ENCODE measurements around the gene PDE1A.
A peak's percentile ranks its signal among the peaks of the same experiment; 100 is the strongest.

The PDE1A gene

DNA sequence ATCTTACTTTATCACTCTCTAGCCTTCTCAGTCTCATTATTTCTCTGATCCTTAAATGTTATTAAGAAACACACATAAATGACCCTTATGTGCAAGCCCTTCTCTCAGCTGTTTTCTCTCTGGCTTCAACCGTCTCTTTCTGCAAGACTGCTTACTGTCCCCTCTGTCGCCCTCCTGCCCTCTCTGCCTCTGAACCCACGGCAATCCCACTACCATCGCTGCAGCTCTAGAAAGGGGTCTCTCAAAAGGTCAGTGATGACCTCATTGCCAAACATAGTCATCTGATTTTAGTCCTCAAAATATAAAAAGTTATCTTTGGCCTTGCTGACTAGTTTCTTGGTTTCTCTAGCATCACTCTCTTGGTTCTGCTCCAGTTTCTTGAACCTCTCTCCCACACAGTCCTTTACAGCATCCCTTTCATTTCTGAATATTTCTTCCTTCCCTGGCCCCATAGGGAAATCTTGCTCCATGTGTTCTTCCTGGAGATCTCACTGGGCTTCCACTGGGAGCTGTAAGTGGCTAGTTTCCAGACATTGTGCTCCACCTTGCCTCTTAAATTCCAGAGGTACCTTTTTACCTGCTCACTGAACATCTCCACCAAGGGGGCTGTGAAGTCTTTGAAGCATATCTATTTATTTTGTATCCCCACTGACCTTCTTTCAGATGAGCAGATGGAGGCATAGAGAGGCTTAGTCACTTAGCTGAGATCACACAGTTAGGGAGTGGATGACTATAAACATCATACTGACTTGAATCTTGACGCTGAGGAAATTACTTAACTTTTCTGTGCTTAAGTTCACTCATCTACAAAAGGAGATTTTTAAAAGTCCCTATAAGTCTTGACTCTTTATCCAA is 96.2 kb downstream of the PDE1A start:
- no peak for DNase-seq (ENCODE audit: low read depth)
- in situ Hi-C loops (cut with HindIII; ENCODE audit: low sequenced_read_pairs), result no loop called here
- H3K4me3 ChIP-seq (ENCODE audit: low read depth, low read length), result no peak overlapping the region
- TF ChIP-seq, protein P1, sequence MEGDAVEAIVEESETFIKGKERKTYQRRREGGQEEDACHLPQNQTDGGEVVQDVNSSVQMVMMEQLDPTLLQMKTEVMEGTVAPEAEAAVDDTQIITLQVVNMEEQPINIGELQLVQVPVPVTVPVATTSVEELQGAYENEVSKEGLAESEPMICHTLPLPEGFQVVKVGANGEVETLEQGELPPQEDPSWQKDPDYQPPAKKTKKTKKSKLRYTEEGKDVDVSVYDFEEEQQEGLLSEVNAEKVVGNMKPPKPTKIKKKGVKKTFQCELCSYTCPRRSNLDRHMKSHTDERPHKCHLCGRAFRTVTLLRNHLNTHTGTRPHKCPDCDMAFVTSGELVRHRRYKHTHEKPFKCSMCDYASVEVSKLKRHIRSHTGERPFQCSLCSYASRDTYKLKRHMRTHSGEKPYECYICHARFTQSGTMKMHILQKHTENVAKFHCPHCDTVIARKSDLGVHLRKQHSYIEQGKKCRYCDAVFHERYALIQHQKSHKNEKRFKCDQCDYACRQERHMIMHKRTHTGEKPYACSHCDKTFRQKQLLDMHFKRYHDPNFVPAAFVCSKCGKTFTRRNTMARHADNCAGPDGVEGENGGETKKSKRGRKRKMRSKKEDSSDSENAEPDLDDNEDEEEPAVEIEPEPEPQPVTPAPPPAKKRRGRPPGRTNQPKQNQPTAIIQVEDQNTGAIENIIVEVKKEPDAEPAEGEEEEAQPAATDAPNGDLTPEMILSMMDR (IDR thresholded peaks at IDR 0.05; ENCODE audit: low read depth, low read length, missing control alignments), result no peak

DNA sequence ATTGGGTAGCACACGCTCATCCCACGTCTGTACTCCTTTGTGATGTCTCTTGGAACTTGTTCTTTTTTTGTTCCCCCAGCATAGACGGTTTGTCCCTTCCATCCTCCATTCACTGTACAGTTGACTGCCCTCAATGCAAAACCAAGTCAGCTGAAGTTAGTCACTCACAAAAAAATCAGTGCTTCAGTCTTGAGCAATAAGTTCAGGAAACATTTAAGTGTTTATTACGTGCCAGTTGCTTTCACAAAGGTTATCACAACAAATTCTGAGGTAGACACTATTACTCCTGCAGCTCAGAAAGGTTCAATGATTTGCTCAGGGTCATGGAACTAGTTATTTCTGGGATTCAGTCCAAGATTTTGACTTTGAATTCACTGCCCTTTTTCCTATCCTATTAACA is 102.2 kb downstream of the PDE1A start:
- DNase-seq (ENCODE audit: low read depth), result no peak
- TF ChIP-seq, protein P1 (IDR thresholded peaks at IDR 0.05; ENCODE audit: low read depth, low read length, missing control alignments), result no peak
- H3K4me3 ChIP-seq (ENCODE audit: low read depth, low read length), result no peak overlapping the region
- in situ Hi-C loops (cut with HindIII; ENCODE audit: low sequenced_read_pairs), result loop anchor here (25.0 kb wide), 1 partner anchor 88 kb away; no protein-coding TSS in a partner anchor

DNA sequence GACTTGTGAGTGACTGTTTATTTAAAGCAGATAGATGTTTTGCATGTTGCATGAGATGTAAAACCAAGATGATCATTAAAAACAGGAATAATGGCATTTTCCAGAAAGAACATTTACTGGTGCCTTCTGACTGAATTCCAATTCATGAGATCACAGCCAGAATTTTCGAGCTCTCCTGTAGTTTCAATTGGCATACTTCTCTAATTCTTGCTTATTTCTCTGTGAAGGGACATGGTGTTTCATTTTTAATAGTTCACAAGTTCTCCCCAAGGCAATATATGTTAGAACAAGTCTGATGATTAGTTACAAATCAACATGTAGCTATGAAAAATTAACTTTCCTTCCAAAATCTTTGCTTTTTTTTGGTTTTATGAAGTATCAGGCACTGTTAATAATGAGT is 105.7 kb downstream of the PDE1A start:
- TF ChIP-seq, protein P1 (IDR thresholded peaks at IDR 0.05; ENCODE audit: low read depth, low read length, missing control alignments), result no peak
- no peak for DNase-seq (ENCODE audit: low read depth)
- in situ Hi-C loops (cut with HindIII; ENCODE audit: low sequenced_read_pairs), result loop anchor here (25.0 kb wide), 1 partner anchor 91 kb away; no protein-coding TSS in a partner anchor
- no peak overlapping the region for H3K4me3 ChIP-seq (ENCODE audit: low read depth, low read length)

DNA sequence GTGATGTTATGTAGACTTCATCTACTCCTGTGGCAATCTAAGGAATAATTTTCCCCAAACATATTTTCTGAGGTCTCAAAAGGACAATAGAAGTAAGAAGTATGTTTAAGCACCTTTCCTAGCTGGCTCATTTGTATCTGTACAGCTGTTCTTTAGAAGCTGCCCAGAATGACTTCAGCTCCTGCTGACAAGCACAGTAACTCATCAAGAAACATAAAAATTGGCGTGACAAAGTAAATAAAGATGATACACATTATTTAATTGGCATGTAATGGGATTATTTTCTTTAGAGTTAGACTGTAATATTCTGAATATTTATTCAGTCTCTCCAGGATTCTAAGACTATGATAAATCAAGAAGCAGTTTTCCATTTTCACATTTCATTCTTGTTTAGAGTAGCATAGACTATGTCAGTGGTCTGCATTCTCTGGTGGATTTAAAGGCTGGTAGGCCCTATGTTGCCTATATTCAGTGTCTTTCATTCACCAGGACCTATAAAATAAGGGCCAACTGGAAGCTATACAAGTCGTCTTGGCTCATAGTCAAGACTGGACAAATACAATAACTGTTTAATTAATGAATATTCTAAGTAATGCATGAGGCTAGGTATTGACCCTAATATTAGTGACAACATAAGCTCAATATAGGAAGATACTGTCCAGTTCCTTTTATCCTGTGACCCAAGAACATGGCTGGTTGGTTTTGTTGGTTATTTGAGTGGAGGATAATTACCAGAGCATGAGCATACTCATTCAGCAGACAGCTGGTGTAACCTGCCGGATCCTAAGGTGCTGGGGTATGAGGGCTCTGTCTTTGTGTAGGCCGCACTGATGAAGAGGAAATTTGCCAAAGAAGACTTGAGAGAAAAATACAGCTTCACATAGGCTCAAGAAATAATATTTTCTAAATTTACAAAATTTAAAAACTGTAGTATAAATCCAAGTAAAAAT is 107.0 kb downstream of the PDE1A start:
- no peak overlapping the region for H3K4me3 ChIP-seq (ENCODE audit: low read depth, low read length)
- DNase-seq (ENCODE audit: low read depth), result peak; percentile 52
- in situ Hi-C loops (cut with HindIII; ENCODE audit: low sequenced_read_pairs), result loop anchor here (25.0 kb wide), 1 partner anchor 92 kb away; no protein-coding TSS in a partner anchor
- TF ChIP-seq, protein P1 (IDR thresholded peaks at IDR 0.05; ENCODE audit: low read depth, low read length, missing control alignments), result no peak

DNA sequence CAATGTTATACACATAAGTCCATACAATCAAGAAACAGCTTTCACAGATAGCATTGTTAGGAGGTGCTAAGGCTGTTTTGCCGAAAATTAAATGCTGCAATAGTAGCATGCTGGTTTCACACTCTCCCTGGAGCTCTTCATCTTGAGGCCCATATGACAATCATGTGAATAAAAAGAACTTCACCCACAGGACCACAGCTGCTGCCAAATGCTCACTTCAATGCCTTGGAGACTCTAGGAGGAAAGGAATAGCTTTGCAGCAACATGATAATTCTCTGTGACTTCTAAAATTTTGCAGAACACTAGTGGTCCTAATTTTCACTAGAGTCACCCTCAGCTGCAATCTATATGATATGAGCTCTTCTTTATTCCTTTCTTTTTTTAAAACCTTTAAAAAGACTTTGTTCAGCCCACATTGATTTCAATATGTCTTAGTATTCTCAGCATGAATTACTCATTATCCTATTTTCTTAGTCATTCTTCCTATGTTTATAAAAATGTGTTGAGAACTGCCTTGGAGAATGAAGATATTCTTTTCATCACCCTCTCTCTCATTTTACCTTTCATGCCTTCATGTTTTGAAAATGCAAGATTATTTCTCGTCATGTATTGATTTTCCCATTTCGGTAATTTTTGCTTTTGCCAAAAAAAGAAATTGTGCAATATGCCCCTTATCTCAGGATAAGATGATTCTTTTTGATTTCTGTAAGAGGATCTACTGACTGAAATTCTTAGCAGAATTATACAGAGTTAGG is 108.2 kb downstream of the PDE1A start:
- H3K4me3 ChIP-seq (ENCODE audit: low read depth, low read length), result no peak overlapping the region
- in situ Hi-C loops (cut with HindIII; ENCODE audit: low sequenced_read_pairs), result loop anchor here (25.0 kb wide), 1 partner anchor 94 kb away; no protein-coding TSS in a partner anchor
- no peak for DNase-seq (ENCODE audit: low read depth)
- TF ChIP-seq, protein P1 (IDR thresholded peaks at IDR 0.05; ENCODE audit: low read depth, low read length, missing control alignments), result no peak
